Neutrophil (primary cell): ENCODE measurements around the gene GULP1.

Experiments
- H3K27ac ChIP-seq: fragments of 200-600 bp; sonication (generic); 2 replicates; pipeline ENCODE4 v1.5.1; 2016; ENCODE audit warnings: mild to moderate bottlenecking, moderate library complexity
- H3K27me3 ChIP-seq: fragments of 200-600 bp; sonication (generic); 2 replicates; pipeline ENCODE4 v1.6.0; 2016; ENCODE audit warnings: mild to moderate bottlenecking
- H3K36me3 ChIP-seq: fragments of 200-600 bp; sonication (generic); 2 replicates; pipeline ENCODE4 v1.5.1; 2017
- H3K4me1 ChIP-seq, 2 experiments: fragments of 200-600 bp in 1 of 2; sonication (generic) in 1 of 2; 1 replicate in 1 of 2; 2 replicates in 1 of 2; pipeline versions ENCODE4 v1.5.1 to v1.6.1; 2013 to 2016; ENCODE audit warnings: low read depth in 1 of 2, low read length in 1 of 2, mild to moderate bottlenecking in 1 of 2, moderate library complexity in 1 of 2; ENCODE audit not compliant: control insufficient read depth in 1 of 2, insufficient read depth in 1 of 2
- H3K4me3 ChIP-seq, 2 experiments: fragments of 200-600 bp in 1 of 2; sonication (generic) in 1 of 2; 1 replicate in 1 of 2; 2 replicates in 1 of 2; pipeline ENCODE4 v1.5.1; 2013 to 2016; ENCODE audit warnings: low read depth in 1 of 2, low read length in 1 of 2, mild to moderate bottlenecking in 1 of 2, moderate library complexity in 1 of 2
- H3K9me3 ChIP-seq: fragments of 200-600 bp; sonication (generic); 2 replicates; pipeline ENCODE4 v1.5.1; 2016
- CTCF ChIP-seq: fragments of 200-600 bp; sonication (generic); IDR thresholded peaks from 2 replicates; pipeline ENCODE4 v1.5.1; 2016; ENCODE audit warnings: antibody characterized with exemption

The GULP1 gene

GRCh38 chr2:188333751-188334524 is 42.3 kb downstream of the GULP1 start:
- TF ChIP-seq CTCF, result no peak
- H3K4me1 ChIP-seq, result no peaks in the 10 kb centered on the region
- H3K4me3 ChIP-seq, result no peak overlapping the region
- H3K27ac ChIP-seq, result no peak overlapping the region
- H3K36me3 ChIP-seq, result no peaks in the 10 kb centered on the region
- no peaks in the 10 kb centered on the region for H3K9me3 ChIP-seq
- H3K27me3 ChIP-seq, result no peaks in the 10 kb centered on the region

GRCh38 chr2:188338463-188338862 is 46.8 kb downstream of the GULP1 start:
- H3K36me3 ChIP-seq, result no peaks in the 10 kb centered on the region
- no peak overlapping the region for H3K4me3 ChIP-seq
- no peaks in the 10 kb centered on the region for H3K4me1 ChIP-seq
- no peaks in the 10 kb centered on the region for H3K27me3 ChIP-seq
- TF ChIP-seq CTCF, result no peak
- no peaks in the 10 kb centered on the region for H3K9me3 ChIP-seq
- H3K27ac ChIP-seq, result no peak overlapping the region

GRCh38 chr2:188340257-188340656 is 48.6 kb downstream of the GULP1 start:
- no peaks in the 10 kb centered on the region for H3K27me3 ChIP-seq
- no peak overlapping the region for H3K4me3 ChIP-seq
- no peak for TF ChIP-seq CTCF

GRCh38 chr2:188345020-188345419 is 53.3 kb downstream of the GULP1 start:
- Histone ChIP-seq H3K4me3 (no peak overlapping the region), H3K4me1 (no peaks in the 10 kb centered on the region), H3K36me3 (no peaks in the 10 kb centered on the region), H3K27ac (no peak overlapping the region), H3K27me3 (no peaks in the 10 kb centered on the region), H3K9me3 (no peaks in the 10 kb centered on the region)
- TF ChIP-seq CTCF, result no peak

More at GRCh38 chr2:188340257-188340656, 48.6 kb downstream of the GULP1 start:
- Histone ChIP-seq H3K36me3 (no peaks in the 10 kb centered on the region), H3K27ac (no peak overlapping the region), H3K4me1 (no peaks in the 10 kb centered on the region), H3K9me3 (no peaks in the 10 kb centered on the region)

- no peaks in the 10 kb centered on the region for H3K27me3 ChIP-seq
- no peak overlapping the region for H3K27ac ChIP-seq
- H3K9me3 ChIP-seq, result no peaks in the 10 kb centered on the region
- no peaks in the 10 kb centered on the region for H3K36me3 ChIP-seq
- no peaks in the 10 kb centered on the region for H3K4me1 ChIP-seq
- no peak overlapping the region for H3K4me3 ChIP-seq
- TF ChIP-seq CTCF, result no peak
Observed at GRCh38 chr2:188345426-188345825, 53.8 kb downstream of the GULP1 start.
